NCI-H345 treated with DMSO at 0.1 percent for 48 hours (cell line): ENCODE results near the gene LCN9.

ENCODE experiments used
- DNase-seq: peaks from one replicate; lab custom pipeline; 2025; ENCODE audit not compliant: unreplicated experiment; lab: John Stamatoyannopoulos, UW

Gene LCN9

DNA sequence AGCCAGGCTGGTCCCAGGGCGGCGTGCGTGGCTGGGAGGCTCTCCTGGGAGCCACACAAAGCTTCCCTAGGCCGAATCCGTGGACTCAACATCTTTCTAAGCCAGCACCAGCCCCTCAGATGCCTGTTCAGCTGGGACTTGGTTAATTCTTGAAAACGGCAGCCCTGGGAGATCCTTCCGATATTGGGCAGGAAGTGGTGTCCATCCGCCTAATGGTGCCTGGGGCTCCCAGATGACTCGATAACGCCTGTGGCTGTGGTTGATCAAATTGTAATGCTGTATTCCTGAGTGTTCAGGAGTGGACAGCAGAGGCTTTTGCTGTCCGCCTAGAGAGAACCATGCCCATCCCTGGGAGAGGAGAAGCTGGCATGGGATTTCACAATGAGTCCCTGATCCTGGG lies 52.9 kb downstream of the LCN9 start:
- no peak for DNase-seq
